Right forelimb (tissue), 1 donor: ENCODE measurements around the gene RHOT1.
"Not testable (repeated sequence)": the region's sequence is repeated elsewhere in the genome, so short reads cannot be mapped to it uniquely, and the experiment has no call there.

Source experiments
- DNase-seq: peaks from one replicate; pipeline ENCODE4 v3.0.0-alpha.2; 2018

Gene RHOT1

DNA sequence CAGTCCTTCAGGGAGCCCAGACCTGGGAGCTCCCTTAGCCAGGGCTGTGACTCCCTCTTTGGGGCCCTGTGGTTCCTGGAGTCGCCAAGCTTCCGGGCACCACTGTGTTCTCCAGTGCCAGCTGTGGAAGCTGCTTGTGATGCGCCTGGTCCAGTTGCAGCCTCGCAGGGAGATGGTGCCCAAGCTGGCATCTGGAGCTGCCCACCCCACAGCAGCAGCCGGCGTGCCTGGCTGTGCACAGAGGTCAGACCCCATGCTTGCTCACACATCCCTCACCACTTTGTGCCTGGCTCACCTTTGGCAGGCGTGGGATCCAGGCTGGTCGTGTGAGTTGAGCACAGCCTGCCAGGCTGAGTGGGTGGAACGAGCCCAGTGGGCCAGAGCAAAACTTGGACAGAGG, 18.2 kb downstream of the RHOT1 start:
- DNase-seq = no peak

DNA sequence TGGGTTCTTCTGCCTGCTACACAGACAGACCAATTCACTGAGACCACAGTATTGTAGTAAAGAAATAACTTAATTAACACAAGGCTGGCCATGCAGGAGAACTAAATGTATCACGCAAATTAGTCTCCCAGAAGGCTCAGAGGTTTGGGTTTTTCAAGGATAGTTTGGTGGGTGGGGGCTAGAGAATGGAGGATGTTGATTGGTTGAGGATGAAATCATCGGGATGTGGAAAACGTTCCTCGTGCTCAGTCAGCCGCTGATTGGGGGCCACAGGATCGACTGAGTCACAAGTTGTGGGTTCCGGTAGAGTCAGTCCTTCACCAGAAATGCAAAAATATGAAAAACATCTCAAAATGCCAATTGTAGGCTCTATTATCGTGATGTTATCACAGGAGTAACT, 18.7 kb downstream of the RHOT1 start:
- DNase-seq = no peak

- no peak for DNase-seq
Observed at GRCh38 chr17:32161506-32162365, 19.4 kb downstream of the RHOT1 start.

DNA sequence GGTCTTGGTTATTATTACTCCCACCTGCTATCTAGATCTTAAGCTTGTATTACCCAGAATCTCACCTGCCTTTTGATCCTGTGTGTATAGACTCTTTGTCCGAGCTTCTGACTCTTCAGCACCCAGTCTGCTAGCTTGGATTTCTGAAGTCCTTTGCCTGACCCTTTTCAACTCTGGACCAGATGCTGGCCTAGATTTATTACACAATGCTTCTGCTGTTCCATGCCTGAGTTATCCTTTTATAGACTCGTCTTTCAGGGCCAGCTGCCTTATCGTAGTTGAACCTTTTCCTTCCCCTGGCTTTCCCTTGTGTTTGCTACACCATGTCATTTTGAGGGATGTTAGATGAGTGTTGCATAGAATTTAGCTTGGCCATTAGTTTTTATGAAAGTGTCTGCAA, 32.6 kb downstream of the RHOT1 start:
- no peak for DNase-seq

DNA sequence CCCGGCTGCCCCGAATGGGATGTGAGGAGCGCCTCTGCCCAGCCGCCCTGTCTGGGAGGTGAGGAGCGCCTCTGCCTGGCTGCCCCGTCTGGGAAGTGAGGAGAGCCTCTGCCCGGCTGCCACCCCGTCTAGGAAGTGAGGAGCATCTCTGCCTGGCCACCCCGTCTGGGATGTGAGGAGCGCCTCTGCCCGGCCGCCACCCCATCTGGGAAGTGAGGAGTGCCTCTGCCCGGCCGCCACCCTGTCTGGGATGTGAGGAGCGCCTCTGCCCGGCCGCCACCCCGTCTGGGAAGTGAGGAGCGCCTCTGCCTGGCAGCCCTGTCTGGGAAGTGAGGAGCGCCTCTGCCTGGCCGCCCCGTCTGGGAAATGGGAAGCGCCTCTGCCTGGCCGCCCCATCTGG, 36.4 kb downstream of the RHOT1 start:
- DNase-seq = not testable (repeated sequence)

DNA sequence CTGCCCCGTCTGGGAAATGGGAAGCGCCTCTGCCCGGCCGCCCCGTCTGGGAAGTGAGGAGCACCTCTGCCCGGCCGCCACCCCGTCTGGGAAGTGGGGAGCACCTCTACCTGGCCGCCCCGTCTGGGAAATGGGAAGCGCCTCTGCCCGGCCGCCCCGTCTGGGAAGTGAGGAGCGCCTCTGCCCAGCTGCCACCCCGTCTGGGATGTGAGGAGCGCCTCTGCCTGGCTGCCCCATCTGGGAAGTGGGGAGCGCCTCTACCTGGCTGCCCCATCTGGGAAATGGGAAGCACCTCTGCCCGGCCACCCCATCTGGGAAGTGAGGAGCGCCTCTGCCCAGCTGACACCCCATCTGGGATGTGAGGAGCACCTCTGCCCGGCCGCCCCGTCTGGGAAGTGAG, 36.8 kb downstream of the RHOT1 start:
- not testable (repeated sequence) for DNase-seq

- DNase-seq = not testable (repeated sequence)
Observed at GRCh38 chr17:32179526-32179925, 37.2 kb downstream of the RHOT1 start.

GRCh38 chr17:32180262-32180661, 38.0 kb downstream of the RHOT1 start:
- DNase-seq = not testable (repeated sequence)

DNA sequence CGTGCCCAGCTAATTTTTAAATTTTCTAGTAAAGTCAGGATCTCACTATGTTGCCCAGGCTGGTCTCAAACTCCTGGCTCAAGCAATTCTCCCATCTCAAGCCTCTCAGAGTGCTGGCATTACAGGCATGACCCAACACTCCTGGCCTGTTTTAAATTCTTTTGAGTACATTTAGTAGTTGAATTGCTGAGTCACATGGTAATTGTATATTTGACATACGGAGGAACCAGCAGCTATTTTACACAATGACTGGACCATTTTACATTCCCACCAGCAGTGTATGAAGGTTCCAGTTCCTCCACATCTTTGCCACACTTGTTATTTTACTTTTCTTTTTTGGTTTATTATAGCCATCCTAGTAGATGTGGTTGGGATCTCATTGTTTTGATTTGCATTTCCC, 43.6 kb downstream of the RHOT1 start:
- no peak for DNase-seq

DNA sequence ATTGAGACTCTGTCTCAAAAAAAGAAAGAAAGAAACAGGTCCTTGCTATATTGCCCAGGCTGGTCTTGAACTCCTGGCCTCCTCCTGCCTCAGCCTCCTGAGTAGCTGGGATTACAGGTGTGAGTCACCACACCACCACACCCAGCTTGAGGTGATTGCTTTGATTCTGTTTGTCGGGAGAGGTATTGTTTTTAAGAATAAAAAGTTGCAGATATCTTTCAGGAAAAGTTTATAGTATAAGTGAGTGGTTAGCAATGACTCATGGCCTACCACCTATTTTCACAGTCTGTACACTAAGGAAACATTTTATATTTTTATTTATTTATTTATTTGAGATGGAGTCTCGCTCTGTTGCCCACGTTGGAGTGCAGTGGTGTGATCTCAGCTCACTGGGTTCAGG, 45.0 kb downstream of the RHOT1 start:
- no peak for DNase-seq

GRCh38 chr17:32189343-32189742, 47.0 kb downstream of the RHOT1 start:
- no peak for DNase-seq

DNA sequence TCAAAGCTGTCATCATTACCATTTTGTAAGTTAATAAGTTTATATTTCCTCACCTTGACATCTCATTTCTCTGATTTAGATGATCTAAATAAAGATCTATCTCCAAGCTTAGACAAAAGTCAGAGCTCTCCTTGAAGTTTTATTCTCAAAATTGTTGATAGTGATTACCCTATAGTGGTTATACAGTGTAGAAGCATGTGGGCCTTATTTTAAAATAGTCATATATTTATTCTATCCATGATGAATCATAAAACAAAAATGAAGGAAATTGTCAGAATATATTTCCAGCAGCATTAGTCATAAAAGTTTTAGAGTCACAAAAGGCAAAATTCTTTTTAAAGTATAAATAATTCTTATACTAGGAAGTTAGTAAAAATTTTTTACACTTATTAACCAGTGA, 49.0 kb downstream of the RHOT1 start:
- no peak for DNase-seq

GRCh38 chr17:32192379-32192778, 50.1 kb downstream of the RHOT1 start:
- no peak for DNase-seq

DNA sequence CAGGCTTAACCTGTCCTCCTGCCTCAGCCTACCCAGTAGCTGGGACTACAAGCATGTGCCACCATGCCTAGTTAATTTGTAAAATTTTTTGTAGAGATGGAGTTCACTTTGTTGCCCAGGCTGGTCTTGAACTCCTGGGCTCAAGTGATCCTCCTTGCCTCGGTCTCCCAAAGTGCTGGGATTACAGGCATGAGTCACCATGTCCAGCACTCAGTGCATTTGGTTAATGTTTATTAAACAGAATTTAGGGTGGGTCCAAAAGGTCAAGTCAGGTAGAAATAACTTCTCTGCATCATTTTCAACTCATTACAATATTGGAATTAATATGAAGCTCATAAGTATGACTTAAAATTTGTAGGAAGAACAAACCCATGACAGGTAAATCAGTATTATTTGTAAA, 55.7 kb downstream of the RHOT1 start:
- DNase-seq = no peak

GRCh38 chr17:32206861-32207260, 64.6 kb downstream of the RHOT1 start:
- DNase-seq = no peak

DNA sequence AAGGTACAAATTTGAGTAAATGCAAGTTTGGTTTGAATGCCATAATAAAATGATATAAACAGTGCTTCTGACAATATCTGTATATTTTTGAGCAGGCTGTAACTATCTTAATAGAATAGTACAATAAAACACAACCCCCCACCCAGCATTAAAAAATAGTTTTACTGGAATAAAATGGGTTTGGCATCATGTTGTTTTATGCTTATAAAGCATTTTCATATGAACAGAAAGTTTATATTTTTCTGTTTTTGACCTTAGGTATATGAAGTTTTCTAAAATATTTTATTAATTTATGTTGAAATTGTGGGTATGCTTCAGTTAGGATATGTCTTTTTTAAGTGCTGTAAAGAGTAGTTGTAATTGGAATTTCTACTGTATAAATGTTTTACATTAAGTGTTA, 66.1 kb downstream of the RHOT1 start:
- no peak for DNase-seq

- no peak for DNase-seq
Observed at GRCh38 chr17:32209608-32210007, 67.3 kb downstream of the RHOT1 start.

GRCh38 chr17:32211671-32212070, 69.4 kb downstream of the RHOT1 start:
- no peak for DNase-seq

DNA sequence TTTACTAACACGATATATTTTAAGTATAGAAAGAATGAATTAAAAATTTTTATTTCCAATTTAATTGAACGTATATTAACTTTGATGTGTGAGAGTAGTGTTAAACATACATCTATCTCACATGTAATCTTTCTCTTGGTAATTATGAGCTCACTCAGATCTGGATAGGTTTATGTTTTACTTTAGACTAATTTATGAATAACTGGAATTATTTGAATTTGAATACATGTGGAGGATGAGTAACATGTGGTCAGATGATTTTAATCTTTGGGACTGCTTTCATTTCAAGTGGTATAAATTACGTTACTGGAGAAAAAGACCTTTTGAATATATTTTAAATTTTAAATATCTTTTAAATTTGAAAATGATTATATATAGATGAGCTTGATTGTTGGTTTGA, 73.4 kb downstream of the RHOT1 start:
- no peak for DNase-seq

- no peak for DNase-seq
Observed at GRCh38 chr17:32222621-32223020, 80.3 kb downstream of the RHOT1 start.

DNA sequence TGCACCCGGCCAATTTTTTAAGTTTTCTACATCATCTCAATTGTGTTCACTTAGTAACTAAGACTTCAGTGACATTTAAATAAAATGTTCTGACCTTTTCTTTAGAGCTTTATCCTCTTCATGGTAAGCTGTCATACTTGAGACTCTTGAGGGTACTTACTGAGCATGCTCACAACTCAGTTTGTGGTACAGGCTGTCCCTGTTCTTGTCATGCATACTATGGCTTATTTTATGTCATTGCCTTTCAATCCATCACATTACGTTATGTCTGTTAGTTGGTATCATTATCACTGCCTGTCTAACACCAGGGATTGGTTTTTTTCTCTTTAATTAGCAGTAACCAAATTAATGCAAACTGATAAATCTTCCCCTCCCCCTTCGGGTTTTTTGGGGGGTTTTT, 81.4 kb downstream of the RHOT1 start:
- DNase-seq = no peak

DNA sequence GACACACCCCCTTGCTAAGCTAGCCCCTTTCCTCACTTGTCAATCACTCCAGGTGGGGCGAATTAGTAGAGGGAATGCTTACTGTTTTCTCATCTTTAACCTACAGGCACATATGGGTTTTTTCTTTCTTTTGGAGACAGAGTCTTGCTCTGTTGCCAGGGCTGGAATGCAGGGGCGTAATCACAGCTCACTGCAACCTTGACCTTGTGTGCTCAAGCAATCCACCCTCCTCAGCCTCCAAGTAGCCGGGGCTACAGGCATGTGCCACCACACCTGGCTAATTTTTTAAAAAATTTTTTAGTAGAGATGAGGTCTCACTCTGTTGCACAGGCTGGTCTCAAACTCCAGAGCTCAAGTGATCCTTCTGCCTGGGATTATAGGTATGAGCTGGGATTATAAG, 84.6 kb downstream of the RHOT1 start:
- DNase-seq = no peak

DNA sequence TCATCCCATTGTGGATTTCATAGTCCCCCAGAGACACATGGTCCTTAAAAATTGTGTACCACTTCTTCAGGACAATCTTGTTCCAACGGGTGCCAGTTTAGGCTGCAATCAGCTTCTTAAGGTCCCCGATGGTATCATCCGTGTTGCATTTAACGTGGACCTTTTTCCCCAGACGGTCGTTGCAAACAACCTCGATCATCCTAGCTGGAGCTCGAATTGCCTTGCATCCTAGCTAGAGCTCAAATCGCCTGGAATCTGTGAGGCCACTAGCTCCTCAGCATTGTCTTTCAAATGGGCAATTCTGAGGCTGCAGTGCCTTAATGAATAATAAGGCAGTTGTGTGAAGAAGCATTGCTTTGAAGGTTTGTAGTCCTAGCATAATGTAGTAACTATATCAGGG, 85.6 kb downstream of the RHOT1 start:
- DNase-seq = no peak

GRCh38 chr17:32235588-32235987, 93.3 kb downstream of the RHOT1 start:
- no peak for DNase-seq

GRCh38 chr17:32239456-32239855, 97.2 kb downstream of the RHOT1 start:
- DNase-seq = no peak
